SJSA1 (cell line): ENCODE results near the gene MCU. TPM values are rescaled to one million over a fixed set of nuclear protein-coding genes. Genes with fewer than 3 reads are reported as not detected.
A peak's percentile ranks its signal among the peaks of the same experiment; 100 is the strongest.
"Not testable (repeated sequence)": the region's sequence is repeated elsewhere in the genome, so short reads cannot be mapped to it uniquely, and the experiment has no call there.

ENCODE experiments used
- DNase-seq, 2 experiments: peaks; one replicate each; pipeline ENCODE4 v3.0.0-alpha.2; 2015 to 2020; ENCODE audit warnings: low spot score in 2 of 2, low read depth in 1 of 2
- H3K27ac ChIP-seq: fragments of 250-450 bp; sonication (Bioruptor Pico); 2 replicates; pipeline ENCODE4 v1.5.1; 2020; ENCODE audit warnings: mild to moderate bottlenecking, moderate library complexity
- H3K27me3 ChIP-seq: fragments of 250-450 bp; sonication (Bioruptor Pico); replicated peaks from 2 replicates; pipeline ENCODE4 v1.5.1; 2020; ENCODE audit warnings: mild to moderate bottlenecking, moderate library complexity
- H3K36me3 ChIP-seq: fragments of 250-450 bp; sonication (Bioruptor Pico); 2 replicates; pipeline ENCODE4 v1.5.1; 2020; ENCODE audit warnings: mild to moderate bottlenecking
- H3K4me1 ChIP-seq: fragments of 250-450 bp; sonication (Bioruptor Pico); replicated peaks from 2 replicates; pipeline ENCODE4 v1.6.1; 2021; ENCODE audit warnings: mild to moderate bottlenecking
- H3K4me3 ChIP-seq: fragments of 250-450 bp; sonication (Bioruptor Pico); 2 replicates; pipeline ENCODE4 v1.5.1; 2020; ENCODE audit warnings: mild to moderate bottlenecking
- H3K9me3 ChIP-seq: fragments of 250-450 bp; sonication (Bioruptor Pico); replicated peaks from 2 replicates; pipeline ENCODE4 v1.5.1; 2020; ENCODE audit warnings: mild to moderate bottlenecking
- total RNA-seq: library from RNA; depleted of rRNA; stranded (reverse); fragments of >200 nt; shearing (Covaris generic); gene quantifications from 2 replicates; pipeline ENCODE4 v1.2.3, GENCODE V29; 2014

Gene MCU
- total RNA-seq, 1 experiment from 2014 or later = 59.9 TPM

DNA sequence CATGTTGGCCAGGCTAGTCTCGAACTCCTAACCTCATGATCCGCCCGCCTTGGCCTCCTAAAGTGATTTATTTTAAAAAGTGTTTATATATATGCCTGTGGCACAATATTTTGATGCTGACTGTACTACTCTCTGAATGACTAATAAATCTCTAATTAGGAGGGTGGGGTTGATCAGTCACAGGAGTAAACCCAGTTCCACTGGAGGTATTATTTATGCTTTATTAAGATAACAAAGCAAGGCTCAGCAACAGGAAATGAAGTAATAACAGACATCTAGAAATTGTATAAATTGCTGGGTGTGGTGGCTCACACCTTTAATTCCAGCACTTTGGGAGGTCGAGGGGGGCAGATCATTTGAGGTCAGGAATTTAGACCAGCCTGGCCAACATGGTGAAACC, 26.0 kb upstream of the MCU start:
- H3K4me1 ChIP-seq = peaks cover 7% of the 10 kb centered on the region; the same call in 1 of the 2 replicates

DNA sequence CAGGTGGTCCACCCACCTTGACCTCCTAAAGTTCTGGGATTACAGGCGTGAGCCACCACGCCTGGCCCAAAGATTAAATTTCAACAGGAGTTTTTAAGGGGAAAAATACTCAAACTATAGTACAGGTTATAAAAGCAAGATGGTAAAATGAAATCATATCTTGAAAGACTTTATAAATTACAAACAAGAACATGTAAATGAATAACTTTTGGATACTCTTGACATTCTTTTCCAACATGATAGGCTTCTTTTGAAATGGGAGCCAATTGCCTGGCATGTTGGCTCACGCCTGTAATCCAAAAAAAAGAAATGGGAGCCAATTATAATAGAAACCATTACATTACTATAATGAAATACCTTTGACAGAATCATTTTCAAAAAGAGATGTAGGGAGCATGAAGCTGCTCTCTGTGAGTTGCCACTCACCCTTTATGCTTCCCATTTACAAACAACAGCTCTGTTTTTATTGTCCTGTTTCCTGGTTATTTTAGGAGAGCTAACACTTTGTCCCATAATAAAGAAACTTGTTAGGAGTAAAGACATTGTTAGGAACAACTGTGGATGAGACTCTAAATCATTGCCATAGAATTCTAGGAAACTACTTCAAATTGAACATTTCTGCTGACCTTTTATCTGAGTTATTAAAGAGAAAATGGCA, 24.6 kb upstream of the MCU start:
- Histone ChIP-seq H3K27ac (no peak overlapping the region), H3K4me3 (no peak overlapping the region), H3K9me3 (no peaks in the 10 kb centered on the region), H3K4me1 (peaks cover 10% of the 10 kb centered on the region; the same call in 1 of the 2 replicates), H3K27me3 (no peaks in the 10 kb centered on the region; the same call in 1 of the 2 replicates), H3K36me3 (no peaks in the 10 kb centered on the region)
- no peak for DNase-seq

More for the DNA sequence above, 26.0 kb upstream of the MCU start:
- H3K27ac ChIP-seq = no peak overlapping the region
- no peaks in the 10 kb centered on the region for H3K36me3 ChIP-seq
- H3K9me3 ChIP-seq = no peaks in the 10 kb centered on the region
- DNase-seq = peak; percentile 45 to 60
- no peak overlapping the region for H3K4me3 ChIP-seq
- H3K27me3 ChIP-seq = no peaks in the 10 kb centered on the region

DNA sequence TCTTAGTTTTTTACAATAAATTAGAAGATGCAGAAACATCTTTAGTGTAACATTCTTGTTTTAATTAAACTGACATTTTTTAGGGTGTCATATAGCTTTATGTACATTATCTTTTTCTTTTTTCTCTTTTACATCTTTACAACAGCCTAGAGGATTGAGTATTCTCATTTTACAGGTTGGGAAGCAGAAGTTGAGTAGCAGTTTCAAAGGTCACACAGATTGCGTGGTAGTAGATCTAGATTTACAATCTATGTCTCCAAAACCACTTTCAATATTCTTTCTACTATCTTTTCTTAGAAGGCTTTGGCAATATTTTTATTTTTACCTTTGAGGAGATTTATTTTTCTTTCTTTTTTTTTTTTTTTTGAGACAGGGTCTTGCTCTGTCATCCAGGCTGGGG, 18.7 kb upstream of the MCU start:
- no peak for DNase-seq
- H3K27ac ChIP-seq = no peak overlapping the region

DNA sequence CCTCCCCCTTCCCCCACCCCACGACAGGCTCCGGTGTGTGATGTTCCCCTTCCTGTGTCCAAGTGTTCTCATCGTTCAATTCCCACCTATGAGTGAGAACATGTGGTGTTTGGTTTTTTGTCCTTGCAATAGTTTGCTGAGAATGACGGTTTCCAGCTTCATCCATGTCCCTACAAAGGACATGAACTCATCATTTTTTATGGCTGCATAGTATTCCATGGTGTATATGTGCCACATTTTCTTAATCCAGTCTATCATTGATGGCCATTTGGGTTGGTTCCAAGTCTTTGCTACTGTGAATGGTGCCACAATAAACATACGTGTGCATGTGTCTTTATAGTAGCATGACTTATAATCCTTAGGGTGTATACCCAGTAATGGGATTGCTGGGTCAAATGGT, 17.8 kb upstream of the MCU start:
- not testable (repeated sequence) for H3K27me3 ChIP-seq, H3K27ac ChIP-seq, H3K9me3 ChIP-seq, H3K36me3 ChIP-seq, DNase-seq, H3K4me3 ChIP-seq
- peaks cover 22% of the 10 kb centered on the region for H3K4me1 ChIP-seq

More for the DNA sequence above, 18.7 kb upstream of the MCU start:
- no peaks in the 10 kb centered on the region for H3K36me3 ChIP-seq
- no peaks in the 10 kb centered on the region for H3K9me3 ChIP-seq
- no peak overlapping the region for H3K4me3 ChIP-seq
- peaks cover 22% of the 10 kb centered on the region for H3K4me1 ChIP-seq
- H3K27me3 ChIP-seq = no peaks in the 10 kb centered on the region; the same call in 1 of the 2 replicates

DNA sequence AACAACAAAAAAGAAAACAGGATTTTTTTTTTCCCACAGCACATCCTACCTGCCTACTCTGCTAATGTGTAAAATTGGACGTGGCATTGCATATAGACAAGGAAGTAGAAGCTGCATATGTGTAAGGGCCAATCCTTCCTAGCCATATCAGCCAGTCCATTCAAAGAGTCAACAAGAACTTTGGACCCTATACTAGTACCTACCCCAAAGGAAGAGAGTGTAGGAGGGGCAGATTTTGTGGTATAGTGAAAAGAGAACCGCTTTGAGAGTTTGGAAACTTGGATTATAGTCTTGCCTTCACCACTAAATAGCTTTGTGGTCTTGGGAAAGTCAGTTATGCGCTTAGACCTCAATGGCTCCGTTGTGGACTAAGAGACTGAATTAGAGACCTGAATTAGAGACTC, 12.1 kb upstream of the MCU start:
- H3K4me1 ChIP-seq = peaks cover 15% of the 10 kb centered on the region

DNA sequence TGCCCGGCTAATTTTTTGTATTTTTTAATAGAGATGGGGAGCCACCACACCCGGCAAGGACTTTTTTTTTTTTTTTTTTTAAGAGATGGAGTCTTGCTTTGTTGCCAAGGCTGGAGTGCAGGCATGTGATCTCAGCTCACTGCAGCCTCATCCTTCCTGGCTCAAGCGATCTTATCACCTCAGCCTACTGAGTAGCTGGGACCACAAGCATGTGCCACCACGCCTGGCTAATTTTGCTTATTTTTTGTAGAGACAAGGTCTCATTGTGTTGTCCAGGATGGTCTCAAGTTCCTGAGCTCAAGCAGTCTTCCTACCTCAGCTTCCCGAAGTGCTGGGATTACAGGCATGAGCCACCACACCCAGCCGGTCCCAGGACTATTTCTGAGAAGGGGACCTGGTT, 9.3 kb upstream of the MCU start:
- Histone ChIP-seq H3K4me3 (no peak overlapping the region), H3K27me3 (no peaks in the 10 kb centered on the region), H3K9me3 (no peaks in the 10 kb centered on the region), H3K4me1 (peaks cover 3% of the 10 kb centered on the region), H3K36me3 (no peaks in the 10 kb centered on the region), H3K27ac (no peak overlapping the region)
- DNase-seq = no peak

More for the DNA sequence above, 12.1 kb upstream of the MCU start:
- Histone ChIP-seq H3K4me3 (no peak overlapping the region), H3K36me3 (no peaks in the 10 kb centered on the region), H3K27ac (no peak overlapping the region), H3K9me3 (no peaks in the 10 kb centered on the region), H3K27me3 (no peaks in the 10 kb centered on the region)
- DNase-seq = no peak

DNA sequence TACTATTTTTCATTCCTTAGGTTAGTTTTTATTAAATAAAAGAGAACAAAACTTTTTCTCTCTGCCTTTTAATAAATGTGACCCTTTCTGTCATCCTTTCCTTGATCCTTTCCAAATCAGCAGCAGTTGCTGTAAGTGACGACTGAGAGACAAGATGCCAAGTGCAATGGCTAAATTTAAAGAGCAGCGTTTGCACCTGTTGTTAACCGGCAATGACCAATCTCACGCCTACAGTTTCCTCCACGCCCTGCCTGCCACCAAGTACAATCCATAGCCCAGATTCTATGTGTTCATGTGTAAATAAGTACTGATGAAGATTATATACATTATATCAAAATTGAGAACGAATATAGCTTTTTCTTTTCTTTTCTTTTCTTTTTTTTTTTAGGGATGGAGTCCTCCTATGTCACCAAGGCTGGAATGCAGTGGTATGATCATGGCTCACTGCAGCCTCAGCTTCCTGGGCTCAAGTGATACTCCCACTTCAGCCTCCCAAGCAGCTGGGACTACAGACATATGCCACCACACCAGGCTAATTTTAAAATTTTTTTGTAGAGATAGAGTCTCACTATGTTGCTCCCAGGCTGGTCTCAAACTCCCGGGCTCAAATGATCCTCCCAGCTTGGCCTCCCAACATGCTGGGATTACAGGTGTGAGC, 6.5 kb upstream of the MCU start:
- Histone ChIP-seq H3K4me1 (peaks cover 11% of the 10 kb centered on the region), H3K27ac (no peak overlapping the region), H3K27me3 (no peaks in the 10 kb centered on the region), H3K9me3 (no peaks in the 10 kb centered on the region), H3K4me3 (no peak overlapping the region), H3K36me3 (no peaks in the 10 kb centered on the region)
- DNase-seq = no peak

DNA sequence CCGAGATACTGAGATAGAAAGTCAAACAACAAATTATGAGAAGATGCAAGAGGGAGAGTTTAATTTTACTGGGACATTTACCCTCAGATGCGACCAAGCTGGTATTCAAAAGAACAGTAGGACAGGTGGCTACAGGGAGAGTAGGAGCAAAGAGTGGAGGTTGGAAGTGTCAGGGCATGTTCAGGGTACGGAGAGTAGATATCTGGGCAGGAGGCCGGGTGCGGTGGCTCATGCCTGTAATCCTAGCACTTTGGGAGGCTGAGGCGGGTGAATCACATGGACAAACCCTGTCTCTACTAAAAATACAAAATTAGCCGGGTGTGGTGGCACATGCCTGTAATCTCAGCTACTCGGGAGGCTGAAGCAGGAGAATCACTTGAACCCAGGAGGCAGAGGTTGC, 5.5 kb upstream of the MCU start:
- H3K27me3 ChIP-seq, H3K27ac ChIP-seq, H3K4me3 ChIP-seq, DNase-seq, H3K9me3 ChIP-seq, H3K36me3 ChIP-seq: not testable (repeated sequence)
- peaks cover 12% of the 10 kb centered on the region for H3K4me1 ChIP-seq

DNA sequence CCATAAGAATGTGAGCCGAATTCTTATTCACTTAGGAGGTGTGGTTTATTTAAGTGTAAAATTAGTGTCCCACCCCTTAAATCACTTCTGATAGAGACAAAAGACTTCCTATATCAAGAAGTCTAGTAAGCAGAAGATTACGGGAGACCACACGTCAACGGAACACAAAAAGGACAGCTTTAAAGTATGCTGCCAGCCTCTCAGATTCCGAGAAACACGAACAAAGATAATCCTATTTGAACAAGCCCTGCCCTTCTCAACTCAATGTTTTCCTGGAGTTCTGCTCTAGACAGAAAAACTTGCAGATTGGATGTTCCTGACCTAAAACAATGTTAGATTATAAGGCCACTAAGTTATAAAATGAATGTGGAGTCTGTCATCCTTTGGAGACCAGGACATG, 4.9 kb upstream of the MCU start:
- no peak overlapping the region for H3K4me3 ChIP-seq
- H3K9me3 ChIP-seq = no peaks in the 10 kb centered on the region
- no peaks in the 10 kb centered on the region for H3K27me3 ChIP-seq
- DNase-seq = no peak
- peaks cover 16% of the 10 kb centered on the region for H3K4me1 ChIP-seq
- H3K27ac ChIP-seq = no peak overlapping the region; the same call in 1 of the 2 replicates
- H3K36me3 ChIP-seq = peaks cover 1% of the 10 kb centered on the region; the same call in 1 of the 2 replicates

DNA sequence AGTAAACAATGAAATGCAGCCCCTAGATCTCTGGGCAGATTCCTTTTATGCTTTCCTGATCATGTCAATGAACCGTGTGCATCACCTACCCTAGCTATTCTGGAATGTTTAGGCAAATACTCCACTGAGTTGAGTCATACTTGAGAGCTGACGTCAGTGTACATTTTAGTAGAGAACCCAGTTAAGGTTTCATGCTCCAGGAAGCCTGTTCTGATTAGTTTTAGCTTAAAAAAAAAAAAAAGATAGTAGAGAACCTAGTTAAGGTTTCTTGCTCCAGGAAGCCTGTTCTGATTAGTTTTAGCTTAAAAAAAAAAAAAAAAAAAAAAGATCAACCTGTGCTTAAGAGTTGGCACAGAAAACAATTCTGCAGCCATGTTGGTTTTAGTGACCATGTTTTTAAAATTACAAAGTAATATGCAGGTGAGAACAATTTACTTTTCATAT, 3.7 kb upstream of the MCU start:
- H3K36me3 ChIP-seq = peaks cover 5% of the 10 kb centered on the region
- peak; percentile 58 to 75 for DNase-seq
- H3K27me3 ChIP-seq = no peaks in the 10 kb centered on the region
- H3K9me3 ChIP-seq = no peaks in the 10 kb centered on the region
- no peak overlapping the region for H3K4me3 ChIP-seq
- H3K4me1 ChIP-seq = peaks cover 17% of the 10 kb centered on the region
- H3K27ac ChIP-seq = peak overlapping the region; percentile 64

DNA sequence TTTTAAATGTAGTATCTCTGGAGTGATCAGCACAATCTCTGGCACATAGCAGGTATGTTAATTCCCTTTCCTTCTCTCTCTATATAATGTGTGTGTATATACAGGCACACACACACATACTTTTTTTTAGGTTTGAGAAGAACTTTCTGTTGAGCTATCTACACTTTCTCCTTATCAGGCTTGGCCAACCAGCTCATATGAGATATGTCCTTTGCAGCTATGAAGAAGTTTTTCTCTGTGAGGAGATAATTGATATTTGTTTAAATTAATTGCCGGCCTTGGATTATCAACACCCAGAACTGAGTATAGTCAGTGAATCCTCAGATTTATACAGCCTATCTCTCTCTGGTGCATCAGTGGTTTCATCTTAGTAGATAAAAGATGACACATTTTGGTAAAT, 2.3 kb upstream of the MCU start:
- peaks cover 5% of the 10 kb centered on the region for H3K36me3 ChIP-seq
- peaks cover 30% of the 10 kb centered on the region for H3K4me1 ChIP-seq
- H3K27ac ChIP-seq = no peak overlapping the region
- no peak overlapping the region for H3K4me3 ChIP-seq
- DNase-seq = no peak
- no peaks in the 10 kb centered on the region for H3K9me3 ChIP-seq
- no peaks in the 10 kb centered on the region for H3K27me3 ChIP-seq

DNA sequence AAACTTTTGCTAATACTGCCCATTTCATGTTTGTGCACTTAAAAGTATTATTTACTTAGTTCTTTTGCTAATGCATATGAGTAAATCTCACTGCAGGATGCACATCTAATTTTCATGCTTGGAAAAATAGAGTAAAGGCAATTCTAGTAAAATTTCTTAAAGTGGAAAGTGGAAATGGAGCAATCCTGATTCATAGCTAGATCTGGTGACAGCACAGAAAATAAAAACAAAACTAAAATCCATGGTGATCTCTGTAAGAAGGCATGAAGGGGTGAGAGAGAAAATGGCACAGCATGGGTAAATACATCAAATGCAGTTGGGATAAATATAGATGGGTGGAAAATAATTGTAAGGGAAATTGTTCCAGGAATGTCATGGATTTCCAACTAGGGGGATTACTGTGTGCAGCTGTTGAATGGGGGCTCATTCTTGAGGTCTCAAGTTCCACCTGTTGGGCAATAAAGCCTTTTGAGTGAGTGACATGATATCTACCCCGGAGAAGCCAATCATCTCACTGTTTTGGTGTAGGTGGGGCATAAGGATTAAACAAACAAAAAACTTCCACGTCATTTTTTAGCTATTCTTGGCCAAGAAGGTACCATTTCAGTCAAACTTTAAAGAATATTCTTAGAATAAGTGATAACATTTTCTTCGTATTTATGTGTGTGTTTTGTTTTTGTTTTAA, 1.7 kb upstream of the MCU start:
- no peaks in the 10 kb centered on the region for H3K27me3 ChIP-seq
- peaks cover 36% of the 10 kb centered on the region for H3K4me1 ChIP-seq
- no peak overlapping the region for H3K4me3 ChIP-seq
- no peak overlapping the region for H3K27ac ChIP-seq
- H3K36me3 ChIP-seq = peaks cover 7% of the 10 kb centered on the region
- no peaks in the 10 kb centered on the region for H3K9me3 ChIP-seq
- no peak for DNase-seq

DNA sequence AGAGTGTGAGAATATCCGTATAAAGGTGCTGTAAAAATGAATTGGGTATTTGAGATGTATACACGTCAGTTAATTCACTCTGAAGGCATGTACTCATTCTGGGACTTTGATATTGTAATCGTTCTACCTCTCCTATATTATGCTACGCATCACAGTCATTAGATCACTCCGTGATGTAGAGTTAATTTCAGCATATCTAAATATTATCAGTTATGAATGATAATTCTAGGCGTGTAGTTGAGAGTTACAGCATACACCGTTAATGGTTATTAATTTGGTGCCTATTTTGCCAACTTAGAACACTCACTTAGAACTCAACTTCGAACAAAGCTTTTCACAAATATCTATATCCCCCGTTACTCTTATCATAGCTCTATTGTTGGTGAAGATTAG, 477 bp upstream of the MCU start:
- Histone ChIP-seq H3K9me3 (no peaks in the 10 kb centered on the region), H3K4me3 (peak overlapping the region; percentile 95), H3K36me3 (peaks cover 9% of the 10 kb centered on the region), H3K27me3 (no peaks in the 10 kb centered on the region), H3K27ac (no peak overlapping the region), H3K4me1 (peaks cover 42% of the 10 kb centered on the region)
- no peak for DNase-seq

DNA sequence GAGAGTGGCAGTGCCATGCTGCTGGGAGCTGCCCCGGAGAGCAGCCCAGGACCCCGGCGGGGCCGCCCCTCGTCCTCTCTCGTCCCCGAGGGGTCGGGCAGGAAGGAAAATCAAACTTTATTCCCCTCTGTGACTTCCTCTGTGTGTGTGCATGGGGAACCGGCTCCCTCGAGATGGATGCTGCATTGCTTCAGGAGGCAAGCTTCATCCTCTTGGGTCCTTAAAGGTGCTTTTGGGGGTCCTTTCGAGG, 726 bp downstream of the MCU start:
- peak overlapping the region; percentile 76 for H3K27ac ChIP-seq
- H3K27me3 ChIP-seq = no peaks in the 10 kb centered on the region
- no peak for DNase-seq
- H3K36me3 ChIP-seq = peaks cover 9% of the 10 kb centered on the region
- no peaks in the 10 kb centered on the region for H3K9me3 ChIP-seq
- peaks cover 39% of the 10 kb centered on the region for H3K4me1 ChIP-seq
- H3K4me3 ChIP-seq = peak overlapping the region; percentile 95
